Prostate gland (tissue), 2 donors: ENCODE results near the gene NFATC3.

Experiments
- CTCF ChIP-seq, 4 experiments: fragments of 200-600 bp in 2 of 4; fragments of 450-650 bp in 2 of 4; sonication (generic) in 2 of 4; IDR thresholded peaks; 1 replicate in 3 of 4; 2 replicates in 1 of 4; pipeline ENCODE4 v1.5.1; 2016 to 2019; ENCODE audit warnings: antibody characterized with exemption in 4 of 4, mild to moderate bottlenecking in 2 of 4, moderate library complexity in 2 of 4
- POLR2A ChIP-seq: fragments of 450-650 bp; IDR thresholded peaks from one replicate; pipeline ENCODE4 v1.6.1; 2016; ENCODE audit warnings: antibody characterized with exemption, mild to moderate bottlenecking

DNA sequence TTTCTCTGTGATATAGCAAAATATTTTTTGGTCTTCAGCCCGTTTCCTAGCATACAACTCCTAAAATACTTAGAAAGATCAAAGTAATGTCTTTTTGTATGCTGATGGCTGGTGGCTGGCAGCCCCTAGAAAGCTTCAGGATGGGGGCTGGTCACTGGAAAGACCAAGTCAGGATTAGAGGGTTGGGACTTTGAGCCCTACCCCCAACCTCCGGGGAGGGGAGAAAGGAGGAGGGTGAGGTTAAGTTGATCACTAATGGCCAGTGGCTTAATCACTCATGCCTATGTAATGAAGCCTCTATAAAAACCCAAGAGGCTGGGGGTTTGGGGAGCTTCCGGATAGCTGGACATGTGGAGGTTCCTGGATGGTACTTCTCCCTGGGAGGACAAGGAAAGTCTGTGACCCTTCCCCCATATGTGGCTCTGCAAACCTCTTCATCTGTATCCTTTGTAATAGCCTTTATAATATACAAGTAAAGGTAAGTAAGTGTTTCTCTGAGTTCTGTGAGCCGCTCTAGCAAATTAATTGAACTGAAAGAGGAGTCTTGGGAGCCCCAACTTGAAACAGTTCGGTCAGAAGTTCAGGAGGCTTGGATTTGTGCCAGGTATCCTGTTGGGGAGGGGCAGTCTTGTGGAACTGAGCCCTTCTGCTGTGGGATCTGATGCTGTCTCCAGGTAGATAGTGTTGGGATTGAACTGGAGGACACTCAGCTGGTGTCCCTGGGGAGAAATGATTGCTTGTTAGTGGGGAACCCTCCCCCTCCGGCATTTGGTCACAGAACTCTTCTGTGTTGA lies 182.6 kb downstream of the NFATC3 start:
- no peak for TF ChIP-seq POLR2A
- TF ChIP-seq CTCF (IDR thresholded peaks at IDR 0.05) = no peak
